T-helper 2 cell treated with Interferon-gamma antibody and Interleukin-4, amounts not matched to agents 100 ng/mL and 5 ng/mL, for 36 hours (primary cell): ENCODE measurements around the gene RNF148. TPM values are rescaled to one million over a fixed set of nuclear protein-coding genes. Genes with fewer than 3 reads are reported as not detected.

Experiments used
- intact Hi-C: fragments of 100-400 bp; cut with micrococcal nuclease; formaldehyde crosslinking; loops from one replicate; pipeline ENCODE4 v1.15.1; 2023
- total RNA-seq: library from RNA; stranded (reverse); gene quantifications from 2 replicates; pipeline ENCODE4 v1.2.3, GENCODE V29; 2022

The RNF148 gene
- not detected in 2 replicates for total RNA-seq

GRCh38 chr7:122702872-122703510 is at the start of gene RNF148:
Gene RNF148, minus strand, starts transcription at chr7:122702922. Its CDS starts 172 bp downstream, at chr7:122702750.
- intact Hi-C loops = no loop called here

GRCh38 chr7:122750389-122750788 is 47.7 kb upstream of the RNF148 start:
- intact Hi-C loops = no loop called here

- intact Hi-C loops = no loop called here
Measured at GRCh38 chr7:122748195-122748594, 45.5 kb upstream of the RNF148 start.

- intact Hi-C loops = no loop called here
Measured at GRCh38 chr7:122746948-122747347, 44.2 kb upstream of the RNF148 start.

- intact Hi-C loops = no loop called here
Measured at GRCh38 chr7:122743211-122743610, 40.5 kb upstream of the RNF148 start.

- intact Hi-C loops = no loop called here
Measured at GRCh38 chr7:122738947-122739346, 36.2 kb upstream of the RNF148 start.

GRCh38 chr7:122736183-122736582 is 33.5 kb upstream of the RNF148 start:
- intact Hi-C loops = no loop called here

- intact Hi-C loops = no loop called here
Measured at GRCh38 chr7:122727759-122728158, 25.0 kb upstream of the RNF148 start.

- intact Hi-C loops = no loop called here
Measured at GRCh38 chr7:122727354-122727753, 24.6 kb upstream of the RNF148 start.

GRCh38 chr7:122726881-122727280 is 24.2 kb upstream of the RNF148 start:
- intact Hi-C loops = no loop called here

- intact Hi-C loops = no loop called here
Measured at GRCh38 chr7:122724366-122724765, 21.6 kb upstream of the RNF148 start.

- intact Hi-C loops = no loop called here
Measured at GRCh38 chr7:122719010-122719578, 16.4 kb upstream of the RNF148 start.

- intact Hi-C loops = no loop called here
Measured at GRCh38 chr7:122717356-122718089, 14.8 kb upstream of the RNF148 start.

- intact Hi-C loops = no loop called here
Measured at GRCh38 chr7:122715183-122715582, 12.5 kb upstream of the RNF148 start.

- intact Hi-C loops = no loop called here
Measured at GRCh38 chr7:122710916-122711315, 8.2 kb upstream of the RNF148 start.

GRCh38 chr7:122709930-122710646 is 7.4 kb upstream of the RNF148 start:
- intact Hi-C loops = no loop called here

GRCh38 chr7:122706836-122707235 is 4.1 kb upstream of the RNF148 start:
- intact Hi-C loops = no loop called here

- intact Hi-C loops = no loop called here
Measured at GRCh38 chr7:122699017-122699416, 3.7 kb downstream of the RNF148 start, which contains the start of gene RNF133. Gene RNF133, minus strand, starts transcription at chr7:122699117. Its CDS starts 199 bp downstream, at chr7:122698918.

GRCh38 chr7:122695816-122696215 is 6.9 kb downstream of the RNF148 start:
- intact Hi-C loops = no loop called here

- intact Hi-C loops = no loop called here
Measured at GRCh38 chr7:122694697-122695096, 8.0 kb downstream of the RNF148 start.

GRCh38 chr7:122692769-122693309 is 9.9 kb downstream of the RNF148 start:
- intact Hi-C loops = no loop called here
